ENCODE measurements around the gene BAHCC1. TPM values are rescaled to one million over a fixed set of nuclear protein-coding genes. Genes with fewer than 3 reads are reported as not detected.

Gene BAHCC1
- total RNA-seq, 1 experiment from 2014 or later: 29.8 TPM

DNA sequence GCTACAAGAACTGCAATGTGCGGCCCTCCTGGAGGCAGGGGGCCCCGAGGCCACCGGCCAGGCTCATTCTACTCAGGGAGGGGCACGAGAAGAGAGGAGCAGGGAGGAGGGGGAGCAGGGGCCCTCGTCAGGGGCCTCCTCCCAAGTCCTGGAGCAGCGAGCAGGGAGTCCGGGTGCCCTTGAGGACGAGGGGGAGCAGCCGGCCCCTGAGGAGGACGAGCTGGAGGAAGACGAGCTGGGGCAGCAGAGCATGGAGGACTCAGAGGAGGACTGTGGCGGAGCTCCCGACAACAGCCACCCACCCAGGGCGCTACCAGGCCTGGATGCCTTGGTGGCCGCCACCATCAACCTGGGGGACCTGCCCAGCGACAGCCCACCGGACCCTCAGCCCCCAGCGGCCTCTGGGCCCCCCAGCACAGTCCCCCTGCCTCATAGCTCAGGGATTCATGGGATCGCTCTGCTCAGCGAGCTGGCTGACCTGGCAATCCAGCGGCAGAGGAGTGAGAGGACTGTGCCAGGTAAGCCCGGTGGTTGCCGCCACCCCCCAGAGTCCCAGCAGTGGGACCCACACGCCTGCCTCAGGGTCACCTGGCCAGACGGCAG, 52.2 kb downstream of the BAHCC1 start (continued):
- TF ChIP-seq, protein P1, sequence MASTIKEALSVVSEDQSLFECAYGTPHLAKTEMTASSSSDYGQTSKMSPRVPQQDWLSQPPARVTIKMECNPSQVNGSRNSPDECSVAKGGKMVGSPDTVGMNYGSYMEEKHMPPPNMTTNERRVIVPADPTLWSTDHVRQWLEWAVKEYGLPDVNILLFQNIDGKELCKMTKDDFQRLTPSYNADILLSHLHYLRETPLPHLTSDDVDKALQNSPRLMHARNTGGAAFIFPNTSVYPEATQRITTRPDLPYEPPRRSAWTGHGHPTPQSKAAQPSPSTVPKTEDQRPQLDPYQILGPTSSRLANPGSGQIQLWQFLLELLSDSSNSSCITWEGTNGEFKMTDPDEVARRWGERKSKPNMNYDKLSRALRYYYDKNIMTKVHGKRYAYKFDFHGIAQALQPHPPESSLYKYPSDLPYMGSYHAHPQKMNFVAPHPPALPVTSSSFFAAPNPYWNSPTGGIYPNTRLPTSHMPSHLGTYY (CRISPR knock-in tag; IDR thresholded peaks at IDR 0.05): no peak
- TF ChIP-seq SP1 (CRISPR knock-in tag; conservative IDR thresholded peaks at IDR 0.05): no peak
- TF ChIP-seq ZNF121 (CRISPR knock-in tag; IDR thresholded peaks at IDR 0.05): no peak
- no peak; the same call in 1 of the 2 replicates for TF ChIP-seq ZNF263 (CRISPR knock-in tag; IDR thresholded peaks at IDR 0.05; ENCODE audit: low read depth)
- no peak for TF ChIP-seq NFE2L1 (CRISPR knock-in tag; IDR thresholded peaks at IDR 0.05)
- TF ChIP-seq GABPB1 (CRISPR knock-in tag; IDR thresholded peaks at IDR 0.05): no peak
- TF ChIP-seq SMAD4 (CRISPR knock-in tag; IDR thresholded peaks at IDR 0.05): no peak

DNA sequence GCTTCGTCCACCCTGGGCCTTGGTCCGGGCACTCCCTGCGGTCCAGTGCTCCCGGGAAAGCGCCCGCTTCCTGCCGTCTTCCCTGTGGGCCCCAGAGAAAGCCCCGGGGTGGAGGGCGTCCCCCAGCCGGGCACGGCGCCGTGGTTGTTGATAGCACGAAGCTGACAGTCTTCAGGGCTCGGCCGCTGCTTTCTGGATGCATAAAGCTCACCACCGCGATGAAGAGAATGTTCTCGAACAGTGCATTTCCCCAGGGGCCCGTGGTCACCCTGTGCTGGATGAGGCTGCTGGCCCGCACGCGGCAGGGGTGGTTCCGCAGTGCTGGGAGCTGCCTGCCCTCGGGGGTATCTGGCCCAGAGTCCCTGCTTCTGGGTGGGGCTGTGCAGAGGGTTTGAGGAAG, 53.2 kb downstream of the BAHCC1 start:
- DNase-seq (ENCODE audit: low spot score) (no peak), ATAC-seq (no peak)
- no peak overlapping the region for H3K4me3 Mint-ChIP-seq
- TF ChIP-seq, protein P2, sequence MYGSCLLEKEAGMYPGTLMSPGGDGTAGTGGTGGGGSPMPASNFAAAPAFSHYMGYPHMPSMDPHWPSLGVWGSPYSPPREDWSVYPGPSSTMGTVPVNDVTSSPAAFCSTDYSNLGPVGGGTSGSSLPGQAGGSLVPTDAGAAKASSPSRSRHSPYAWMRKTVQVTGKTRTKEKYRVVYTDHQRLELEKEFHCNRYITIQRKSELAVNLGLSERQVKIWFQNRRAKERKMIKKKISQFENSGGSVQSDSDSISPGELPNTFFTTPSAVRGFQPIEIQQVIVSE (CRISPR knock-in tag; IDR thresholded peaks at IDR 0.05; ENCODE audit: borderline replicate concordance): no peak
- TF ChIP-seq, protein P3, sequence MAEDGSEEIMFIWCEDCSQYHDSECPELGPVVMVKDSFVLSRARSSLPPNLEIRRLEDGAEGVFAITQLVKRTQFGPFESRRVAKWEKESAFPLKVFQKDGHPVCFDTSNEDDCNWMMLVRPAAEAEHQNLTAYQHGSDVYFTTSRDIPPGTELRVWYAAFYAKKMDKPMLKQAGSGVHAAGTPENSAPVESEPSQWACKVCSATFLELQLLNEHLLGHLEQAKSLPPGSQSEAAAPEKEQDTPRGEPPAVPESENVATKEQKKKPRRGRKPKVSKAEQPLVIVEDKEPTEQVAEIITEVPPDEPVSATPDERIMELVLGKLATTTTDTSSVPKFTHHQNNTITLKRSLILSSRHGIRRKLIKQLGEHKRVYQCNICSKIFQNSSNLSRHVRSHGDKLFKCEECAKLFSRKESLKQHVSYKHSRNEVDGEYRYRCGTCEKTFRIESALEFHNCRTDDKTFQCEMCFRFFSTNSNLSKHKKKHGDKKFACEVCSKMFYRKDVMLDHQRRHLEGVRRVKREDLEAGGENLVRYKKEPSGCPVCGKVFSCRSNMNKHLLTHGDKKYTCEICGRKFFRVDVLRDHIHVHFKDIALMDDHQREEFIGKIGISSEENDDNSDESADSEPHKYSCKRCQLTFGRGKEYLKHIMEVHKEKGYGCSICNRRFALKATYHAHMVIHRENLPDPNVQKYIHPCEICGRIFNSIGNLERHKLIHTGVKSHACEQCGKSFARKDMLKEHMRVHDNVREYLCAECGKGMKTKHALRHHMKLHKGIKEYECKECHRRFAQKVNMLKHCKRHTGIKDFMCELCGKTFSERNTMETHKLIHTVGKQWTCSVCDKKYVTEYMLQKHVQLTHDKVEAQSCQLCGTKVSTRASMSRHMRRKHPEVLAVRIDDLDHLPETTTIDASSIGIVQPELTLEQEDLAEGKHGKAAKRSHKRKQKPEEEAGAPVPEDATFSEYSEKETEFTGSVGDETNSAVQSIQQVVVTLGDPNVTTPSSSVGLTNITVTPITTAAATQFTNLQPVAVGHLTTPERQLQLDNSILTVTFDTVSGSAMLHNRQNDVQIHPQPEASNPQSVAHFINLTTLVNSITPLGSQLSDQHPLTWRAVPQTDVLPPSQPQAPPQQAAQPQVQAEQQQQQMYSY (CRISPR knock-in tag; IDR thresholded peaks at IDR 0.05): no peak
- CTCF ChIA-PET: no interaction called here
- H3K27me3 Mint-ChIP-seq (ENCODE audit: low read depth): no peaks in the 10 kb centered on the region
- H3K9me3 Mint-ChIP-seq: no peaks in the 10 kb centered on the region
- no peaks in the 10 kb centered on the region for H3K36me3 Mint-ChIP-seq
- POLR2A ChIA-PET: no interaction called here
- H3K4me1 Mint-ChIP-seq: no peaks in the 10 kb centered on the region
- H3K27ac Mint-ChIP-seq: no peak overlapping the region

DNA sequence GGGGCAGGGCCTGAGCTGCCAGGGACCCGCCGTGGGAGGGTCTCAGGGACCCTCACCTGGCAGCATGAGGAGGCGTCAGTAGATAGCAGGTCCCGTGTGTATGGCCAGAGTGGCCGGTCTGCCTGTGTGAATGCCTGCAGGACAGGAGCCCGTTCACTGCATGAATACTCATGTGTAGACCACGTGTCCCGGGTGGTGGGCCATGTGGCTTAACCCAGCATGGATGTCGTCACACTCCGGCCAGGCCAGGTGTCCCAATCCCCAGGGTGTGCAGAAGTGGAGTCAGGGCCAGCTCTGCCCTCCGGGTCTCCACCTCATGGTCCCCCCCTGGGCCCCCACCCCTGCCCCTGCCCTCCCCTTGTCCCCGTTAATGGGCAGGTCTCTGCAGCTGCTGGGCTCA, 53.7 kb downstream of the BAHCC1 start:
- H3K4me3 Mint-ChIP-seq: no peak overlapping the region
- H3K27me3 Mint-ChIP-seq (ENCODE audit: low read depth): no peaks in the 10 kb centered on the region
- no peaks in the 10 kb centered on the region for H3K36me3 Mint-ChIP-seq
- no peaks in the 10 kb centered on the region for H3K9me3 Mint-ChIP-seq
- no peaks in the 10 kb centered on the region for H3K4me1 Mint-ChIP-seq
- TF ChIP-seq KAT7 (CRISPR knock-in tag; IDR thresholded peaks at IDR 0.05; ENCODE audit: borderline replicate concordance): no peak
- TF ChIP-seq ATF1 (CRISPR knock-in tag; IDR thresholded peaks at IDR 0.05): no peak
- no peak for TF ChIP-seq ETV6 (CRISPR knock-in tag; IDR thresholded peaks at IDR 0.05)
- no peak for TF ChIP-seq CREB1 (CRISPR knock-in tag; IDR thresholded peaks at IDR 0.05)
- TF ChIP-seq ZNF416 (CRISPR knock-in tag; IDR thresholded peaks at IDR 0.05): no peak
- TF ChIP-seq, protein P4, sequence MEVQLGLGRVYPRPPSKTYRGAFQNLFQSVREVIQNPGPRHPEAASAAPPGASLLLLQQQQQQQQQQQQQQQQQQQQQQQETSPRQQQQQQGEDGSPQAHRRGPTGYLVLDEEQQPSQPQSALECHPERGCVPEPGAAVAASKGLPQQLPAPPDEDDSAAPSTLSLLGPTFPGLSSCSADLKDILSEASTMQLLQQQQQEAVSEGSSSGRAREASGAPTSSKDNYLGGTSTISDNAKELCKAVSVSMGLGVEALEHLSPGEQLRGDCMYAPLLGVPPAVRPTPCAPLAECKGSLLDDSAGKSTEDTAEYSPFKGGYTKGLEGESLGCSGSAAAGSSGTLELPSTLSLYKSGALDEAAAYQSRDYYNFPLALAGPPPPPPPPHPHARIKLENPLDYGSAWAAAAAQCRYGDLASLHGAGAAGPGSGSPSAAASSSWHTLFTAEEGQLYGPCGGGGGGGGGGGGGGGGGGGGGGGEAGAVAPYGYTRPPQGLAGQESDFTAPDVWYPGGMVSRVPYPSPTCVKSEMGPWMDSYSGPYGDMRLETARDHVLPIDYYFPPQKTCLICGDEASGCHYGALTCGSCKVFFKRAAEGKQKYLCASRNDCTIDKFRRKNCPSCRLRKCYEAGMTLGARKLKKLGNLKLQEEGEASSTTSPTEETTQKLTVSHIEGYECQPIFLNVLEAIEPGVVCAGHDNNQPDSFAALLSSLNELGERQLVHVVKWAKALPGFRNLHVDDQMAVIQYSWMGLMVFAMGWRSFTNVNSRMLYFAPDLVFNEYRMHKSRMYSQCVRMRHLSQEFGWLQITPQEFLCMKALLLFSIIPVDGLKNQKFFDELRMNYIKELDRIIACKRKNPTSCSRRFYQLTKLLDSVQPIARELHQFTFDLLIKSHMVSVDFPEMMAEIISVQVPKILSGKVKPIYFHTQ (CRISPR knock-in tag; IDR thresholded peaks at IDR 0.05): no peak
- no peak for TF ChIP-seq SP1 (CRISPR knock-in tag; conservative IDR thresholded peaks at IDR 0.05)
- ChIA-PET POLR2A (no interaction called here), CTCF (no interaction called here)
- ATAC-seq (no peak), DNase-seq (ENCODE audit: low spot score) (no peak)
- no peak overlapping the region for H3K27ac Mint-ChIP-seq
